PC-9 (cell line): Measurements from ENCODE around the gene MYB. TPM values are rescaled to one million over a fixed set of nuclear protein-coding genes. Genes with fewer than 3 reads are reported as not detected.

ENCODE experiments used
- BruUV-seq: library from RNA; stranded (reverse); fragments of 400-500 nt; replicated peaks from 2 replicates; lab custom pipeline; 2021; lab: Mats Ljungman, UMichigan
- CTCF ChIA-PET: fragments of 300-600 bp; sonication (Branson Sonifier 250); formaldehyde crosslinking; loops from one replicate; lab custom pipeline; 2022; ENCODE audit warnings: antibody characterized with exemption; lab: Charles Lee
- POLR2A ChIA-PET: fragments of 300-600 bp; sonication (Branson Sonifier 250); formaldehyde crosslinking; loops from one replicate; lab custom pipeline; 2022; ENCODE audit warnings: antibody characterized with exemption; ENCODE audit not compliant: unreplicated experiment; lab: Charles Lee
- DNase-seq, 2 experiments: peaks; one replicate each; pipeline versions ENCODE4 v3.0.0 to v3.0.0-alpha.2; 2015 to 2022; ENCODE audit warnings: mixed read lengths in 1 of 2
- H2AFZ ChIP-seq: fragments of 200-600 bp; sonication (generic); 2 replicates; pipeline ENCODE4 v1.8.1; 2017; ENCODE audit warnings: antibody characterized with exemption
- H3F3A ChIP-seq: fragments of 200-600 bp; sonication (generic); 2 replicates; pipeline ENCODE4 v1.8.1; 2017; ENCODE audit warnings: antibody characterized with exemption, mild to moderate bottlenecking, low read depth; ENCODE audit not compliant: insufficient read depth
- H3K27ac ChIP-seq: fragments of 200-600 bp; sonication (generic); 2 replicates; pipeline ENCODE4 v1.6.1; 2016; ENCODE audit warnings: mixed run types
- H3K27me3 ChIP-seq: fragments of 200-600 bp; sonication (generic); 2 replicates; pipeline ENCODE4 v1.6.1; 2016; ENCODE audit warnings: low read depth, mixed run types; ENCODE audit not compliant: insufficient read depth
- H3K36me3 ChIP-seq: fragments of 200-600 bp; sonication (generic); 2 replicates; pipeline ENCODE4 v1.6.1; 2016; ENCODE audit warnings: low read depth, mixed run types
- H3K4me1 ChIP-seq: fragments of 200-600 bp; sonication (generic); replicated peaks from 2 replicates; pipeline ENCODE4 v1.6.1; 2016; ENCODE audit warnings: mixed run types; ENCODE audit not compliant: insufficient read depth
- H3K4me2 ChIP-seq: fragments of 200-600 bp; sonication (generic); 2 replicates; pipeline ENCODE4 v1.6.1; 2017; ENCODE audit warnings: mixed run types
- H3K4me3 ChIP-seq: fragments of 200-600 bp; sonication (generic); 2 replicates; pipeline ENCODE4 v1.6.1; 2016; ENCODE audit warnings: mixed run types
- H3K79me2 ChIP-seq: fragments of 200-600 bp; sonication (generic); 2 replicates; pipeline ENCODE4 v1.6.1; 2017; ENCODE audit warnings: low read depth, mixed run types
- H3K9me2 ChIP-seq: fragments of 200-600 bp; sonication (generic); 2 replicates; pipeline ENCODE4 v1.8.1; 2017; ENCODE audit warnings: mild to moderate bottlenecking; ENCODE audit not compliant: insufficient read depth
- H3K9me3 ChIP-seq: fragments of 200-600 bp; sonication (generic); 2 replicates; pipeline ENCODE4 v1.8.1; 2016; ENCODE audit warnings: low read depth; ENCODE audit not compliant: insufficient read depth
- H4K20me1 ChIP-seq: fragments of 200-600 bp; sonication (generic); 2 replicates; pipeline ENCODE4 v1.8.1; 2017; ENCODE audit not compliant: insufficient read depth
- EZH2 ChIP-seq: fragments of 200-600 bp; sonication (generic); IDR thresholded peaks from 2 replicates; pipeline ENCODE4 v1.8.0; 2017; ENCODE audit warnings: antibody characterized with exemption, low read depth
- intact Hi-C: fragments of 100-400 bp; cut with micrococcal nuclease; formaldehyde crosslinking; loops from one replicate; pipeline ENCODE4 v1.10.0; 2022; ENCODE audit not compliant: unreplicated experiment
- total RNA-seq: library from RNA; stranded (reverse); gene quantifications from 2 replicates; pipeline ENCODE4 v1.2.3, GENCODE V29; 2021
- TF ChIP-seq, protein P1 (sequence below): fragments of 200-600 bp; sonication (generic); conservative IDR thresholded peaks from 2 replicates; pipeline ENCODE4 v1.6.1; 2017; ENCODE audit warnings: mixed run types, antibody characterized with exemption, mild to moderate bottlenecking, moderate library complexity

Gene MYB
- total RNA-seq, 1 experiment from 2014 or later = 1.8 TPM

GRCh38 chr6:135191508-135192255 lies 10.6 kb downstream of the MYB start:
- DNase-seq = no peak
- Histone ChIP-seq H3K4me1 (no peaks in the 10 kb centered on the region), H2AFZ (no peak overlapping the region), H3K27me3 (no peaks in the 10 kb centered on the region), H3K9me2 (no peaks in the 10 kb centered on the region), H3K9me3 (no peaks in the 10 kb centered on the region), H3F3A (no peaks in the 10 kb centered on the region), H3K4me3 (no peak overlapping the region), H3K79me2 (no peaks in the 10 kb centered on the region), H3K36me3 (no peaks in the 10 kb centered on the region), H3K27ac (no peak overlapping the region), H3K4me2 (no peak overlapping the region), H4K20me1 (no peaks in the 10 kb centered on the region)
- ChIA-PET POLR2A (no interaction called here), CTCF (no interaction called here)
- TF ChIP-seq, protein P1, sequence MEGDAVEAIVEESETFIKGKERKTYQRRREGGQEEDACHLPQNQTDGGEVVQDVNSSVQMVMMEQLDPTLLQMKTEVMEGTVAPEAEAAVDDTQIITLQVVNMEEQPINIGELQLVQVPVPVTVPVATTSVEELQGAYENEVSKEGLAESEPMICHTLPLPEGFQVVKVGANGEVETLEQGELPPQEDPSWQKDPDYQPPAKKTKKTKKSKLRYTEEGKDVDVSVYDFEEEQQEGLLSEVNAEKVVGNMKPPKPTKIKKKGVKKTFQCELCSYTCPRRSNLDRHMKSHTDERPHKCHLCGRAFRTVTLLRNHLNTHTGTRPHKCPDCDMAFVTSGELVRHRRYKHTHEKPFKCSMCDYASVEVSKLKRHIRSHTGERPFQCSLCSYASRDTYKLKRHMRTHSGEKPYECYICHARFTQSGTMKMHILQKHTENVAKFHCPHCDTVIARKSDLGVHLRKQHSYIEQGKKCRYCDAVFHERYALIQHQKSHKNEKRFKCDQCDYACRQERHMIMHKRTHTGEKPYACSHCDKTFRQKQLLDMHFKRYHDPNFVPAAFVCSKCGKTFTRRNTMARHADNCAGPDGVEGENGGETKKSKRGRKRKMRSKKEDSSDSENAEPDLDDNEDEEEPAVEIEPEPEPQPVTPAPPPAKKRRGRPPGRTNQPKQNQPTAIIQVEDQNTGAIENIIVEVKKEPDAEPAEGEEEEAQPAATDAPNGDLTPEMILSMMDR = no peak
- TF ChIP-seq EZH2 = no peak
- BruUV-seq = no TSS peak
- intact Hi-C loops = no loop called here

DNA sequence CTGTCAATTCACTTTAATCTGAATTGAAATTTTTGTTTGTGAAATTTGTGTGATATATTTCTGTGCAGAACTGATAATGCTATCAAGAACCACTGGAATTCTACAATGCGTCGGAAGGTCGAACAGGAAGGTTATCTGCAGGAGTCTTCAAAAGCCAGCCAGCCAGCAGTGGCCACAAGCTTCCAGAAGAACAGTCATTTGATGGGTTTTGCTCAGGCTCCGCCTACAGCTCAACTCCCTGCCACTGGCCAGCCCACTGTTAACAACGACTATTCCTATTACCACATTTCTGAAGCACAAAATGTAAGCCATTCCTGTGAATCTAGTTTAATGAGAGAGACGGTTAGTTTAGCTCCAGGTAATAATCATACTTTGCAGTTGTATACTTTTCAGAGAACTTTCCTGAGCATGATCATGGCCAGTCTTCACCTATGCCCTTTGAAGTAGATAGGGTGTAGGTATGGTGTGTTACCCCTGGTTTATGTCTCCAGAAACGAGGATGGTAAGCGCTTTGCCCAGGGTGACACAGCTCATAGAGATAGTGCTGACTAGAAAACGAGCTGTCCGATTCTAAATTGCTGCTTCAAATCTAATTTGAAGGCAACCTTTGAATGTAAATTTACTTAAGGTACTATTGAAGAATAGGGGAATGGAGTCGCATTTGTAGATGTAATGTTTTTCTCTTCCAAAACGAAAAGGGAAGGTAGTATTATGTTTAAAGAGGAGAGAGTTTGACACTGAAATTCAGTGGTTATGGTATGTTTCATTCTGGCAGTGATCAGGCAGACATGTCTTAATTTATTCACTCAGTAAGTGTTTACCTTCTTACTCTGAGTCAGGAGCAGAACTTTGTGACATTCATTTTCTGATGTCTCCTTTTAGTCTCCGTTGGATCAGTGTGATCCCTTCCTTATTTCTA lies 11.4 kb downstream of the MYB start:
- Histone ChIP-seq H3K27me3 (no peaks in the 10 kb centered on the region), H3K79me2 (no peaks in the 10 kb centered on the region), H4K20me1 (no peaks in the 10 kb centered on the region), H3K4me2 (no peak overlapping the region), H3F3A (no peaks in the 10 kb centered on the region), H3K4me1 (no peaks in the 10 kb centered on the region), H3K36me3 (no peaks in the 10 kb centered on the region), H3K4me3 (no peak overlapping the region), H3K9me2 (no peaks in the 10 kb centered on the region), H3K9me3 (no peaks in the 10 kb centered on the region), H3K27ac (no peak overlapping the region), H2AFZ (no peak overlapping the region)
- BruUV-seq = no TSS peak
- intact Hi-C loops = no loop called here
- TF ChIP-seq, protein P1 = no peak
- TF ChIP-seq EZH2 = no peak
- DNase-seq = no peak
- ChIA-PET POLR2A (no interaction called here), CTCF (no interaction called here)

GRCh38 chr6:135193221-135193620 lies 12.1 kb downstream of the MYB start:
- CTCF ChIA-PET = no interaction called here

More at GRCh38 chr6:135193221-135193620, 12.1 kb downstream of the MYB start:
- Histone ChIP-seq H3K36me3 (no peaks in the 10 kb centered on the region), H3K9me2 (no peaks in the 10 kb centered on the region), H2AFZ (no peak overlapping the region), H3K27ac (no peak overlapping the region), H3F3A (no peaks in the 10 kb centered on the region), H3K9me3 (no peaks in the 10 kb centered on the region), H3K4me2 (no peak overlapping the region), H3K4me1 (no peaks in the 10 kb centered on the region), H4K20me1 (no peaks in the 10 kb centered on the region), H3K27me3 (no peaks in the 10 kb centered on the region), H3K4me3 (no peak overlapping the region), H3K79me2 (no peaks in the 10 kb centered on the region)
- no peak for DNase-seq
- no peak for TF ChIP-seq EZH2
- TF ChIP-seq, protein P1 = no peak
- intact Hi-C loops = no loop called here
- POLR2A ChIA-PET = interaction anchor here (0.6 to 0.7 kb wide), 2 partner anchors 50 to 234 kb away, joined by 3 read pairs; no protein-coding TSS in a partner anchor
- BruUV-seq = no TSS peak
